Sciatic nerve (tissue), 2 donors: ENCODE results near the gene TNXB. TPM values are rescaled to one million over a fixed set of nuclear protein-coding genes. Genes with fewer than 3 reads are reported as not detected.
"Not testable (repeated sequence)": the region's sequence is repeated elsewhere in the genome, so short reads cannot be mapped to it uniquely, and the experiment has no call there.

ENCODE experiments used
- ATAC-seq: fragments of 200-7000 bp; cut with Tn5 transposase; one replicate; pipeline ENCODE4 v1.9.1; 2020; ENCODE audit warnings: mild to moderate bottlenecking, moderate library complexity
- DNase-seq: peaks from one replicate; pipeline ENCODE4 v3.0.0-alpha.2; 2020; ENCODE audit warnings: low spot score
- intact Hi-C: fragments of 100-400 bp; cut with DNase I; formaldehyde crosslinking; loops from one replicate; pipeline ENCODE4 v1.14.2; 2022
- total RNA-seq: library from RNA; stranded (reverse); fragmentation: NEBNext Ultra II Directional; extraction: Animal tissue kit (Norgen Biotek cat#: 25700); gene quantifications from one replicate; pipeline ENCODE4 v1.2.1, GENCODE V29; 2021
- donor health status: DM: no; HTN: no; CAD: no.
- donor health status: DM: no; HTN: no; CAD: no.

TNXB gene
- total RNA-seq, 1 donor from 2014 or later, result 423 TPM

DNA sequence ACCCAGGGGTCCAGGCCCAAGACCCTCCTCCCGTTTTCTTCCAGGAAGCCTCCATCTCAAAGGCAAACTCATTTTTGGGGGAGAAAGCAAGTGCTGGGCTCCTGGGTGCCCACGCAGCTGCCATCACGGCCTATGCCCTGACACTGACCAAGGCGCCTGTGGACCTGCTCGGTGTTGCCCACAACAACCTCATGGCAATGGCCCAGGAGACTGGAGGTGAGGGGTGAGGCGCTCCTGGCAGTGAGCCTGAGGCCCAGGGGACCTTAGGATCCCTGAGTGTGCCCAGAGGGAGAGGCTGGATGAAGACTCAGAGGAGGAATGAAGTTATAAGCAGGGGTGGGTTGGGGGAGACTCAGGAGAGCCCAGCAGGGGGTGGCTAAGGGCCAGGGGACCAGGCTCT, 112.8 kb downstream of the TNXB start:
- intact Hi-C loops, ATAC-seq: not testable (repeated sequence)
- DNase-seq, result peak; percentile 61

DNA sequence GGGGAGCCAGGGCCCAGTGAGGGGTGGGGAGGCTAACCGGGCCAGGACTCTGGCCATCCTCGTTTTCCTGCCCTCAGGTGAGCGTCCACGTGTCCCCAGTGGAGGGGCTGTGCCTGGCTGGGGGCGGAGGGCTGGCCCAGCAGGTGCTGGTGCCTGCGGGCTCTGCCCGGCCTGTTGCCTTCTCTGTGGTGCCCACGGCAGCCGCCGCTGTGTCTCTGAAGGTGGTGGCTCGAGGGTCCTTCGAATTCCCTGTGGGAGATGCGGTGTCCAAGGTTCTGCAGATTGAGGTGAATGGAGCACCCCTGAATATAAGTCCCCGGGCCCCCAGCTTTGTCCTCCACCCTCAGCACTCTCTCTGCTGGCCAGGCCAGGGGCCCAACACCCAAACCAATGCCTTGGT, 114.7 kb downstream of the TNXB start:
- intact Hi-C loops, ATAC-seq, DNase-seq: not testable (repeated sequence)

Other genes with a start within 250 kb of the TNXB start
- 22.1 TPM for gene NEU1, start 246.5 kb downstream of the TNXB start, total RNA-seq
- gene SLC44A4, start 230.3 kb downstream of the TNXB start, total RNA-seq, result 2.1 TPM
- 49.4 TPM for gene EHMT2, start 211.6 kb downstream of the TNXB start, total RNA-seq
- 8.4 TPM for gene ZBTB12, start 207.3 kb downstream of the TNXB start, total RNA-seq
- 25.0 TPM for gene C2, start 181.6 kb downstream of the TNXB start, total RNA-seq
- 72.6 TPM for gene CFB, start 163.2 kb downstream of the TNXB start, total RNA-seq
- gene NELFE, start 150.4 kb downstream of the TNXB start, total RNA-seq, result 55.1 TPM
- gene SKIC2, start 150.2 kb downstream of the TNXB start, total RNA-seq, result 60.0 TPM
- 23.0 TPM for gene DXO, start 137.2 kb downstream of the TNXB start, total RNA-seq
- 453 TPM for gene C4A, start 127.3 kb downstream of the TNXB start, total RNA-seq
- 392 TPM for gene C4B, start 94.5 kb downstream of the TNXB start, total RNA-seq
- 6.1 TPM for gene CYP21A2, start 70.9 kb downstream of the TNXB start, total RNA-seq
- 88.4 TPM for gene ATF6B, start 18.9 kb upstream of the TNXB start, total RNA-seq
- gene FKBPL, start 20.9 kb upstream of the TNXB start, total RNA-seq, result 2.8 TPM
- 6.1 TPM for gene PRRT1, start 42.6 kb upstream of the TNXB start, total RNA-seq
- 38.8 TPM for gene PPT2, start 44.8 kb upstream of the TNXB start, total RNA-seq
- gene EGFL8, start 55.3 kb upstream of the TNXB start, total RNA-seq, result 312 TPM
- gene AGPAT1, start 66.7 kb upstream of the TNXB start, total RNA-seq, result 59.9 TPM
- gene RNF5, start 69.1 kb upstream of the TNXB start, total RNA-seq, result 63.8 TPM
- 13.6 TPM for gene AGER, start 74.9 kb upstream of the TNXB start, total RNA-seq
- gene PBX2, start 80.9 kb upstream of the TNXB start, total RNA-seq, result 97.7 TPM
- 20.5 TPM for gene GPSM3, start 83.3 kb upstream of the TNXB start, total RNA-seq
- gene NOTCH4, start 114.7 kb upstream of the TNXB start, total RNA-seq, result 71.8 TPM